ENCODE data around the gene RLN1. TPM values are rescaled to one million over a fixed set of nuclear protein-coding genes. Genes with fewer than 3 reads are reported as not detected.
"Not testable (repeated sequence)": the region's sequence is repeated elsewhere in the genome, so short reads cannot be mapped to it uniquely, and the experiment has no call there.

Gene RLN1, protein sequence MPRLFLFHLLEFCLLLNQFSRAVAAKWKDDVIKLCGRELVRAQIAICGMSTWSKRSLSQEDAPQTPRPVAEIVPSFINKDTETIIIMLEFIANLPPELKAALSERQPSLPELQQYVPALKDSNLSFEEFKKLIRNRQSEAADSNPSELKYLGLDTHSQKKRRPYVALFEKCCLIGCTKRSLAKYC
- total RNA-seq, result not detected

DNA sequence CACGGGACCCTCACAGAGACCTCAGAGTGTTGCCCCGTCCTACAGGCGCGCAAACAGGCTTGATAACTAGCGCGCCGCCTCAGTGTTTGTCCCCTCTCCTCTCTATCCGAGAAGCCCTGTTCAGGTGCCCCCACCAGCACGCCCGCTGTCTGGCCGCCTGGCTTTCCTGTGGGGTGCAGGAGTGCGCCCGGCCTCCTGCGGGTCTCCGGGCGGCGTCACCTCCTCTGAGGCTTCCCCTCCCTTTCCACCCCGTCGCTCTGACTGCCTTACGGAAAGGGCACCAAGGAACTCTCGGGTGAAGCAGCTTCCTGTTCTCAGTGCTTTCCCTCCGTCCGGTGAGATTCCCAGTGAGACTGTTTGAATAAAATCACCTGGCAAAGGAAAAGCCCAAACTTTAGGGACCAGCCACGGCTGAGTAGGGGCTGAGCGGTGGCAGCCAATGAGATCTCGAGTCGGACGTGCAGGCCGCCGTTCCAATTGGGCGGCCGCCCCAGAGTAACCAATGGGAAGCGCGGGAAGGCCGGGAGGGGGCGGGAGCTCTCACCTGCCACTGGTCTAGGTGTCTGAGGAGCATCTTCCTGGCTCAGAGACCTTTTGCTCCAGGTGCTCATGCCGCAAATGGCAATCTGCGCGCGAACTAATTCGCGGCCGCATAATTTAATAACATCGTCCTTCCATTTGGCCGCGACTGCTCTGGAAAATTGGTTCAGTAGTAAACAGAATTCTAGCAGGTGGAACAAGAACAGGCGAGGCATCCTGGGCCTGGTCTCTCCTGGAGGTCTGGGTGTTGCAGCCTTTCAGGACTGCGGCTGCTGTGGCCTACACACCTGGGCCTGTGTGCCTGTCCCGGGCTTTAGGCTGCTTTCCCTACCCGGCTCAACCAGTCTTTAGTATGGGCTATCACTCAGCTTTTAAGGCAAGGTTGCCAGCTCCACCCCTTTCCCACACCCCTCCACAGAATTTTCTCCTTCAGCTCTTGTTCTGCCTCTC is at the start of gene RLN1:
RLN1 (minus strand) TSS at position 885 of the 990 bp plus-strand sequence; CDS start at position 755, 130 bp downstream.
- H3K4me3 ChIP-seq; DNase-seq; H3K27me3 ChIP-seq; in situ Hi-C loops (cut with MboI; ENCODE audit: low sequenced_read_pairs in 4 of 4); H3K27ac ChIP-seq; H3K4me1 ChIP-seq; intact Hi-C loops (cut with DNase I; ENCODE audit: low total_unique reads); H3K36me3 ChIP-seq; H3K9me3 ChIP-seq: not testable (repeated sequence)
- peak; percentile 97 to 100 for ATAC-seq

DNA sequence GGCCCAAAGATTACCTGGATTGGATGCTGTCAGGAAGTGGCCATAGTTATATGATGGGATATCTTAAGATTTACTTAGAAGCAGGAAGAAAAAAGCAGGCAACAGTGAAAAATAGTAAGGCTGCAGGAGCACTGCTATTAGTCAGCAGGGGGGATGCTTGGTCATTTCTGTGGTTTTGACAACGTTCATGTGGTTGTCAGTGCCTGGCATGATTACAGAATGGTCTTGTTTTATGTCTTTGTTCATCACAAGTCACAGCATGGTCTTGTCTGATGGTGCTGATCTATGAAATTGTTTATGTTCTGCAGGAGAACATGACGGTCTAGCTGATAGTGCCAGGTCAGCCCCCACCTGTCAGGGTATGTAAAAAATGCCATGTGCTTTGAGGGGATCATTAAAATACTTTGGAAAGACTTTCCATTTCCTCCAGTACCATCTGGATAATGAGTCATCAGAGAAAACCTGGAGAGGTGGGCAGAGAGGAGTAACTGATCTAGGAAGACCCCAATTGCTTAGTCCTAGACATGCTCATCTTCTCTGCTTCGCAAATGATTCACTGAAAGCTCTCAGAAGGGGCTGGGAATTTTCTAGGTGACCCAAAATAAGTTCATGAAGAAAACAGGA is 49.5 kb upstream of the RLN1 start:
- no peaks in the 10 kb centered on the region for H3K27me3 ChIP-seq
- intact Hi-C loops (cut with DNase I; ENCODE audit: low total_unique reads), result no loop called here
- ATAC-seq (no peak), DNase-seq (no peak)
- no peak overlapping the region for H3K27ac ChIP-seq
- no peak for TF ChIP-seq POLR2A (IDR thresholded peaks at IDR 0.05)
- TF ChIP-seq, protein P1, sequence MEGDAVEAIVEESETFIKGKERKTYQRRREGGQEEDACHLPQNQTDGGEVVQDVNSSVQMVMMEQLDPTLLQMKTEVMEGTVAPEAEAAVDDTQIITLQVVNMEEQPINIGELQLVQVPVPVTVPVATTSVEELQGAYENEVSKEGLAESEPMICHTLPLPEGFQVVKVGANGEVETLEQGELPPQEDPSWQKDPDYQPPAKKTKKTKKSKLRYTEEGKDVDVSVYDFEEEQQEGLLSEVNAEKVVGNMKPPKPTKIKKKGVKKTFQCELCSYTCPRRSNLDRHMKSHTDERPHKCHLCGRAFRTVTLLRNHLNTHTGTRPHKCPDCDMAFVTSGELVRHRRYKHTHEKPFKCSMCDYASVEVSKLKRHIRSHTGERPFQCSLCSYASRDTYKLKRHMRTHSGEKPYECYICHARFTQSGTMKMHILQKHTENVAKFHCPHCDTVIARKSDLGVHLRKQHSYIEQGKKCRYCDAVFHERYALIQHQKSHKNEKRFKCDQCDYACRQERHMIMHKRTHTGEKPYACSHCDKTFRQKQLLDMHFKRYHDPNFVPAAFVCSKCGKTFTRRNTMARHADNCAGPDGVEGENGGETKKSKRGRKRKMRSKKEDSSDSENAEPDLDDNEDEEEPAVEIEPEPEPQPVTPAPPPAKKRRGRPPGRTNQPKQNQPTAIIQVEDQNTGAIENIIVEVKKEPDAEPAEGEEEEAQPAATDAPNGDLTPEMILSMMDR (IDR thresholded peaks at IDR 0.05 in 4 of 5, conservative IDR thresholded peaks at IDR 0.05 in 1 of 5), result no peak
- peaks cover 0 to 2% of the 10 kb centered on the region in 2 donors for H3K4me1 ChIP-seq
- H3K9me3 ChIP-seq, result no peaks in the 10 kb centered on the region
- in situ Hi-C loops (cut with MboI; ENCODE audit: low sequenced_read_pairs in 4 of 4), result no loop called here
- no peak overlapping the region for H3K4me3 ChIP-seq
- H3K36me3 ChIP-seq, result no peaks in the 10 kb centered on the region

DNA sequence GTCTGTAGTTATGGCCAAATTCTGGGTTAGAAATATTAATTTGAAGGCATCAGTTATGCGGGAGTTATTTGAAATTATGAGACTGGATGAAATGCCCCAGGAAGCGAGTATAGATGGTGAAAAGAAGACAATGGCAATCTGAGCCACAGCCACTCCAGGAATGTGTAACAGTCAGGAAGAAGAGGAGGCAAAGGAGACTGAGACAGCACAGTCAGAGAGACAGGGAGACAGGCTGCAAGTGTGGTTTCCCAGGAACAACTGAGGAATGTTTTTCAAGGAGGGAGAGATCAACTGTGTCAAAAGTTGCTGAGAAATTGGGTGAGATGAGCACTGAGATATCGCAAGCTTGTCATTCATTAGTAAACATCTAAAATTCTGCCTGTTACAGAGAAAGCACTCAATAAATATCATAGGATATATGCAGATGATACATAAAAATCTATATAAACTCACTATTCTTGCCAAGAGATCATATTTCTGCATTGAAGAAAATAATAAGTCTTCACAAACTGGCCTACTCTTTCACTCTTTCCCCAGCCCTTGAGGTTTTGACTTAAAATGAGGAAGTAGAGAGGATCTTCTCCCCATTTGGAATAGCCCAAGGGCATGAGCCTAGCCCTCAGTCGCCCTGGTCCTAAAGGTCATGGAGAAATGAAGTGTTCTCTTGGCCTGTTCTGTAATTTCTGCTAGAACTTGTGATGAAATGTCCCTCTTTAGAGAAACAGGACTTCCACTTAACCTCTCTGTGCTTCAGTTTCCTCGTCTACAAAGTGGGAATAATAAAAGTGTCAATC is 48.5 kb upstream of the RLN1 start:
- intact Hi-C loops (cut with DNase I; ENCODE audit: low total_unique reads), result no loop called here
- in situ Hi-C loops (cut with MboI; ENCODE audit: low sequenced_read_pairs in 4 of 4), result no loop called here
- H3K4me3 ChIP-seq, result no peak overlapping the region

DNA sequence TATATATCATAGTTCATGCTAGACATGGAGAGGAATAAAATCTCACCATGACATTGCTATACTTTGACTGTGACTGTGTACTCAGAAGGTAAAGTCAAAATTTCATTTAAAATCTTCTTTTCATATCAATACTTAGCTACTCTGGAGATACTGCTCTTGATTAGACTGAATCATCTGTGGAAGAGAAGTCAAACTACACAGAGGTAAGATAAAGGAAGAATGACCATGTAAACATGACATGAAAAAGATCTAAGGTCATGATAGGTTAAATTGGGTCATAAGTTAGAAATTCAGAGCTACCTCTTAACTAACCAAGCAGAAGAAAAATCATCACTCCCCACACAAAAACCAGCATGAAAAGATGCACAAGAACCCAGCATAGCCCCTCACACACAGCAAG is 44.8 kb upstream of the RLN1 start:
- no peaks in the 10 kb centered on the region for H3K27me3 ChIP-seq
- in situ Hi-C loops (cut with MboI; ENCODE audit: low sequenced_read_pairs in 4 of 4) (no loop called here), intact Hi-C loops (cut with DNase I; ENCODE audit: low total_unique reads) (no loop called here)
- DNase-seq (no peak), ATAC-seq (no peak)
- peaks cover 0 to 2% of the 10 kb centered on the region in 2 donors for H3K4me1 ChIP-seq
- TF ChIP-seq POLR2A (IDR thresholded peaks at IDR 0.05), result no peak
- TF ChIP-seq, protein P1 (IDR thresholded peaks at IDR 0.05 in 4 of 5, conservative IDR thresholded peaks at IDR 0.05 in 1 of 5), result no peak
- H3K27ac ChIP-seq, result no peak overlapping the region
- no peaks in the 10 kb centered on the region for H3K36me3 ChIP-seq
- no peaks in the 10 kb centered on the region for H3K9me3 ChIP-seq
- no peak overlapping the region for H3K4me3 ChIP-seq

More for the DNA sequence above, 48.5 kb upstream of the RLN1 start:
- Histone ChIP-seq H3K27me3 (no peaks in the 10 kb centered on the region), H3K4me1 (peaks cover 0 to 2% of the 10 kb centered on the region in 2 donors), H3K36me3 (no peaks in the 10 kb centered on the region), H3K27ac (no peak overlapping the region), H3K9me3 (no peaks in the 10 kb centered on the region)
- DNase-seq, result no peak
- TF ChIP-seq, protein P1 (IDR thresholded peaks at IDR 0.05 in 4 of 5, conservative IDR thresholded peaks at IDR 0.05 in 1 of 5), result no peak
- no peak for TF ChIP-seq POLR2A (IDR thresholded peaks at IDR 0.05)
- no peak for ATAC-seq
